Measurements from ENCODE around the gene SKIL. TPM values are rescaled to one million over a fixed set of nuclear protein-coding genes. Genes with fewer than 3 reads are reported as not detected.

The SKIL gene
- total RNA-seq, 1 experiment from 2014 or later: 35.0 TPM

DNA sequence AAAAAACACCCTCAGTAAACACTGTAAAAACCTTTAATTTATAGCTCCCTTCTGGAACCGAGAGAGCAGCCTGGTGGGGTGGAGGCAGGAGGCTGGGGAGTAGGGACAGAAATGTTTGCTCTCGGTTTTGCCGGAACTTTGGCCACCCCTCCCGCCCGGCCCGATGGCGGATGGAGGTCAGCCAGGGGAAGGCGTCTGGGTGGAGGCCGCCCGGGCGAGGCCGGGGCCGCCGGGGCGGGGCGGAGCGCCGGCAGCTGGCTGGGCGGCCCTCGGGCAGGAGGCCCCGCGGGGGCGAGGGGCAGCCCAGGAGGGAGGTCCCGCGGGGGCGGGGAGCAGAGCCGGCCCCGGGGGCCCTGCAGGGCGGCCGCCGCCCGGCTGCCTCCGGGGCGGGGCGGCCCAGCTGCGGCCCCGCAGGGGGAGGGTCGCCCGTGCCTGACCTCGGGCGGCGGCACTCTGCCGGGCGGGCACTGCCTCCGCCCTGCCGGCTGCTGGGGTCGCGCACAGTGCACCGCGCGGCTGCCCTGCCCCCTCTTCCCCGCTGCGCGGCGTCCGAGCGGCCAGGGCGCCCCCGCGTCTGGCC lies 829 bp upstream of the SKIL start:
- Histone ChIP-seq H3K9ac (ENCODE audit: low read length) (peak overlapping the region; percentile 66), H3K36me3 (ENCODE audit: low read depth, low read length) (peaks cover 7% of the 10 kb centered on the region), H2AFZ (ENCODE audit: low read length) (peak overlapping the region; percentile 84), H3K4me2 (ENCODE audit: low read length) (peak overlapping the region; percentile 96), H3K4me1 (ENCODE audit: insufficient read depth, low read length) (peaks cover 36% of the 10 kb centered on the region), H3K9me2 (replicated peaks; ENCODE audit: low read length) (no peaks in the 10 kb centered on the region), H4K20me1 (ENCODE audit: low read length) (no peaks in the 10 kb centered on the region), H3K4me3 (ENCODE audit: low read length) (peak overlapping the region; percentile 72), H3K27ac (ENCODE audit: low read length) (peak overlapping the region; percentile 65), H3K27me3 (ENCODE audit: low read length) (no peaks in the 10 kb centered on the region), H3K9me3 (ENCODE audit: low read length) (no peaks in the 10 kb centered on the region), H3K79me2 (ENCODE audit: low read length) (peaks cover 41% of the 10 kb centered on the region), H3F3A (ENCODE audit: low read length, unreplicated experiment) (no peaks in the 10 kb centered on the region)
- ChIA-PET CTCF (interaction anchor here (0.6 to 1.9 kb wide), 5 partner anchors 9 to 455 kb away, joined by 4 to 16 read pairs (median 7); no protein-coding TSS in a partner anchor), POLR2A (ENCODE audit: unreplicated experiment) (interaction anchor here (0.6 to 0.7 kb wide), 2 partner anchors 26 to 112 kb away, joined by 7 to 20 read pairs; no protein-coding TSS in a partner anchor)
- BruUV-seq (replicated peaks): no TSS peak
- intact Hi-C loops (cut with micrococcal nuclease): loop anchor here (1.0 kb wide), 2 partner anchors 26 to 46 kb away; no protein-coding TSS in a partner anchor
- ATAC-seq (peak; percentile 54), DNase-seq (peak; percentile 72)
- TF ChIP-seq, protein P1, sequence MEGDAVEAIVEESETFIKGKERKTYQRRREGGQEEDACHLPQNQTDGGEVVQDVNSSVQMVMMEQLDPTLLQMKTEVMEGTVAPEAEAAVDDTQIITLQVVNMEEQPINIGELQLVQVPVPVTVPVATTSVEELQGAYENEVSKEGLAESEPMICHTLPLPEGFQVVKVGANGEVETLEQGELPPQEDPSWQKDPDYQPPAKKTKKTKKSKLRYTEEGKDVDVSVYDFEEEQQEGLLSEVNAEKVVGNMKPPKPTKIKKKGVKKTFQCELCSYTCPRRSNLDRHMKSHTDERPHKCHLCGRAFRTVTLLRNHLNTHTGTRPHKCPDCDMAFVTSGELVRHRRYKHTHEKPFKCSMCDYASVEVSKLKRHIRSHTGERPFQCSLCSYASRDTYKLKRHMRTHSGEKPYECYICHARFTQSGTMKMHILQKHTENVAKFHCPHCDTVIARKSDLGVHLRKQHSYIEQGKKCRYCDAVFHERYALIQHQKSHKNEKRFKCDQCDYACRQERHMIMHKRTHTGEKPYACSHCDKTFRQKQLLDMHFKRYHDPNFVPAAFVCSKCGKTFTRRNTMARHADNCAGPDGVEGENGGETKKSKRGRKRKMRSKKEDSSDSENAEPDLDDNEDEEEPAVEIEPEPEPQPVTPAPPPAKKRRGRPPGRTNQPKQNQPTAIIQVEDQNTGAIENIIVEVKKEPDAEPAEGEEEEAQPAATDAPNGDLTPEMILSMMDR (conservative IDR thresholded peaks at IDR 0.05; ENCODE audit: low read depth, low read length): no peak
- TF ChIP-seq EZH2phosphoT487 (IDR thresholded peaks at IDR 0.05; ENCODE audit: borderline replicate concordance, low read length): no peak
- TF ChIP-seq EZH2 (IDR thresholded peaks at IDR 0.05; ENCODE audit: low read length, unreplicated experiment): no peak

- peak; percentile 5 for ATAC-seq
- H4K20me1 ChIP-seq (ENCODE audit: low read length): no peaks in the 10 kb centered on the region
- DNase-seq: peak; percentile 51
- intact Hi-C loops (cut with micrococcal nuclease): loop anchor here (2.0 kb wide), 1 partner anchor 170 kb away; no protein-coding TSS in a partner anchor
- no peaks in the 10 kb centered on the region for H3K27me3 ChIP-seq (ENCODE audit: low read length)
- BruUV-seq (replicated peaks): TSS peak; percentile 55
- ChIA-PET CTCF (interaction anchor here (0.6 to 1.9 kb wide), 2 partner anchors 166 to 453 kb away, joined by 4 to 7 read pairs; no protein-coding TSS in a partner anchor), POLR2A (ENCODE audit: unreplicated experiment) (interaction anchor here (0.6 kb wide), 1 partner anchor 204 kb away, joined by 10 read pairs; no protein-coding TSS in a partner anchor)
- no peaks in the 10 kb centered on the region for H3K9me2 ChIP-seq (replicated peaks; ENCODE audit: low read length)
- no peaks in the 10 kb centered on the region for H3F3A ChIP-seq (ENCODE audit: low read length, unreplicated experiment)
- H3K4me1 ChIP-seq (ENCODE audit: insufficient read depth, low read length): peaks cover 38% of the 10 kb centered on the region
- H3K4me2 ChIP-seq (ENCODE audit: low read length): peak overlapping the region; percentile 88
- peak overlapping the region; percentile 68 for H2AFZ ChIP-seq (ENCODE audit: low read length)
- peaks cover 57% of the 10 kb centered on the region for H3K79me2 ChIP-seq (ENCODE audit: low read length)
- H3K4me3 ChIP-seq (ENCODE audit: low read length): peak overlapping the region; percentile 85
- peak overlapping the region; percentile 49 for H3K27ac ChIP-seq (ENCODE audit: low read length)
- peak overlapping the region; percentile 78 for H3K9ac ChIP-seq (ENCODE audit: low read length)
- no peaks in the 10 kb centered on the region for H3K9me3 ChIP-seq (ENCODE audit: low read length)
- TF ChIP-seq EZH2 (IDR thresholded peaks at IDR 0.05; ENCODE audit: low read length, unreplicated experiment) (no peak), EZH2phosphoT487 (IDR thresholded peaks at IDR 0.05; ENCODE audit: borderline replicate concordance, low read length) (no peak)
- TF ChIP-seq, protein P1 (conservative IDR thresholded peaks at IDR 0.05; ENCODE audit: low read depth, low read length): peak; percentile 60
- H3K36me3 ChIP-seq (ENCODE audit: low read depth, low read length): peaks cover 10% of the 10 kb centered on the region
Observed at GRCh38 chr3:170358042-170359010, 811 bp downstream of the SKIL start.

Measured in PC-3 (cell line).